HG03135 (cell line): Measurements from ENCODE around the gene LSM10.

Source experiments
- ATAC-seq: cut with Tn5 transposase; IDR thresholded peaks from one replicate; pipeline ENCODE4 v1.9.1; 2021; ENCODE audit warnings: mild to moderate bottlenecking, moderate library complexity; ENCODE audit not compliant: unreplicated experiment

Gene LSM10

DNA sequence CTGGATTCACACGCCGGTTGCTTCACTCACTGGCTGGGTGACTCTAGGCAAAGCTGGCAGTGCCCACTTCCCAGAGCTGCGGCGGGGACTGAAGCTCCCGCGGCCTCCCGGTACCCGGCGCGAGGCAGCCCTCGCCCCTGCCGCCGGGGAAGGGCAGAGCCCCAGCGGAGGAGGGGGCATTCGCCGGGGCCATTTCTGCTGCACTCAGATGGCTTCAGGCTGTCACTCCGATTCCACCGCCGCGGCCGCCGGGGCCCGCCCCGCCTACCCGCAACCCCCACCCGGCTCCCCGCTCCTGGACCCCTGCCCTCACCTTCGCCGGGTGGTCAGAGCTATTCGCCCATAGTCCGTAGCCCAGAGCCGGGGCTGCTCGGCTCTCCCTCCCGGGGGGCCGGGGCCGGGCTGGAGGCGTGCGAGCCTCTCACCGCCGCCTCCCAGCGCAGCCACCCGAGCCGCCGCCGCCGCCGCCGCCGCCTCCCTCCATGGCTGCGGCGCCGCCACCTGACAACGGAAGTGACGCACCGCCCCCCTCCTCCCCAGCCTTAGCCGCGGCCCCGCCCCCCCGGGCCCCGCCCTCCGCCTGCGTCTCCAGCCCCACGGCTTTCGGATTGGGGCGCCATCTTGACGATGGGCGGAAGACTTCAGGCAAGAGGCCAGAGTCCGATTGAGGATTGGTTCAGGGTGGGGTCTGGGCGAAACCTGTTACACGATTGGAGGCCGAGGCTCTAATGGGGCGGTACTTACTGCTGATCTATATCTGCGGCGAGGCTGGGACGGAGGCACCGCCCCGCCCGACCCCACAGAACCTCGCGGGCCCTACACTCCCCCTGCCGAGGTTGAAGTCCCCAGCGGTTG lies 12.1 kb downstream of the LSM10 start, which contains the start of gene STK40:
Gene STK40 (minus strand): TSS at position 515 of the 855 bp plus-strand sequence. CDS start 24,592 bp downstream, outside the sequence.
- ATAC-seq, result peak; percentile 86

DNA sequence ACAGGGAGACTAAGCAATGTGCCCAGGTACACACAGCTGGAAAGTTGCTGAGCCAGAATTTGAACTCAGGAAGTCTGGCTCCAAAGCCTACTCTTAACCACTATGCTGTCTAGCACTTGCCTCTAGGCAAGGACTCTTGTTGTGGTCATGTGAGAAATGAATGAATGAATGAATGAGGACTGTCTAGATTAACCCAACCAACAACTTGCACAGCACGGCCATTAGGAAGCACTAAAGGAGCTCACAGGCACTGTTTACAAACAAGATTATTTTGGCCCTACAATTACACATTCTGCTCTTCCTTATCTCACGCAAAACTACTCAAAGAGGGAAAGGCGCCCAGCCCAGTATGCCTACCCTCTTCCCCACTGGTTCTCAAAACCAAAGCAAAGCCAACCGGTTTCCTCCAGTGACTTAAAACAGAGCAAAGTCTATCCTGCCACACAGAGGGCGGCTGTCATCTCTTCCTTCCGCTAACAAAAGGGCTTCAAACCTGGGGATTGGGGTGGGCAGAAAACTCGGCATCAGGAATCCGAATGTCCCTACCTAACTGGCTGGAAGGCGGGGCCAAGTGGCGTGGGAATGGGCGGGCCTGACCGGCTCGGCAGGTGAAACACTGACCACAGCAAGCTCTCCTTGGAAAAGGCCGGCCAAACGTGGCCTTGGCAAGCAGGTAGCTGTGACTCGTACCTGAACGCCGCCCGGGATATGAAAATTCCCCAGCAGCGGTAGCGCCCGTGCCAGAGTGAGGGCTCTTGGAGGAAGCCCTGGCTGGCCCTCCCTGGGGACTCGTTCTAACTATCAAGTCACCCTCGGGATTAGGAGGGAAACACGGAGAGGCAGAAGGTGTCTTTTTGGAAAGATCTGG lies 12.9 kb downstream of the LSM10 start:
- no peak for ATAC-seq

DNA sequence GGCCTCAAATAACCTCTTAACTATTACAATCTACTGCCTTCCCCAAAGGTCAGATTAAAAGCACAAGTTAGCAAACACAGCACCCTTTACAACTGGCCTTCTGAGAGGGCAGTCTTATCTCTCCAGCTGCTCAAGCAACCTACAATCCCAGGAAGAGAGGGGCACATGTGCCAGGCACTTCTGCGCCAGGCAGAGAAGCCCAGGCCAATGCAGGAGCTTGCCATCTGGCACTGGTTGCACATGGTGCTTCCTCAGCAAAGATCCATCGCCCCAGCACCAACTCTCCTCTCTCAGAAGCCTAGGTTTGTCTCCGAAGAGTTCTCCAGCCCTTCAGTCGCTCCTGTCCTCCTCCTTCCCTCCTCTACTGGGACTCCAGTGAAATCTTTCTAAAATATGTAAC lies 14.5 kb downstream of the LSM10 start:
- no peak for ATAC-seq

DNA sequence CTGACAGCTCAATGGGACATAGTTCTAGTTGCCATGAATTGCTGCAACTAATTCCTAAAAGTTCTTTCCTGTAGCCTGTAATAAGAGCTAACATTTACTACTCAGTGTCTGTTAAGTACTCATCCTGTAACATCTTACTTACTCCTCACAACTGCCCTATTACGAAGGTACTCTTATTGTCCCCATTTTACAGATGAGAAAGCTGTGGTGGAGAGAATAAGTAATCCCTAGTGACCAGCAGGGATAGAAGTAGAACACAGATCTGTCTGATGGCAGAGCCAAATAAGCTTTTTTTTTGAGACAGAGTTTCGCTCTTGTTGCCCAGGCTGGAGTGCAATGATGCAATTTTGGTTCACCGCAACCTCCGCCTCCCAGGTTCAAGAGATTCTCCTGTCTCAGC lies 15.0 kb downstream of the LSM10 start:
- ATAC-seq, result no peak

DNA sequence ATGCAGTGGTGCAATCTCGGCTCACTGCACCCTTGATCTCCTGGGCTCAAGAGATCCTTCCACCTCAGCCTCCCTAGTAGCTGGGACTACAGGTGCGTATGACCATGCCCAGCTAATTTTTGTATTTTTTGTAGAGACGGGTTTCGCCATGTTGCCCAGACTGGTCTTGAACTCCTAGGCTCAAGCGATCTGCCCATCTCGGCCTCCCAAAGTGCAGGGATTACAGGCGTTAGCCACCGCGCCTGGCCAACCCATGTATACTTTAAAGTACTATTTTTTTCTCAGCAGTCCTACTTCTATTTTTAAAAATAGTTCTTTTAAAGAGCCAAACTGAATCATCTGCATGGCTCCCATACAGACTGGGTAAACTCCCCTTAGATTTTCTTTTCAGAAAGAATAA lies 15.5 kb downstream of the LSM10 start:
- ATAC-seq, result no peak

DNA sequence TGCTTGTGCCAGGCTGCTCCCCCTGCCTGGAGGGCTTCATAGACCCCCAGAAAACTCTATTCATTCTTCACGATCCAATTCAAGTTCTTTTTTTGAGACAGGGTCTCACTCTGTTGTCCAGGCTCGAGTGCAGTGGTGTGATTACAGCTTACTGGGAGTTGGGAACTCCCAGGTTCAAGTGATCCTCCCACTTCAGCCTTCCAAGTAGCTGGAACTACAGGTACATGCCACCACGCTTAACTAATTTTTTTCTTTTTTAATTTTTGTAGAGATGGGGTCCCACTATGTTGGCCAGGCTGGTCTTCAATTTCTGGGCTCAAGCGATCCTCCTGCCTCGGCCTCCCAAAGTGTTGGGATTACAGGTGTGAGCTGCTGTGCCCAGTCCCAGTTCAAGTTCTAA lies 16.3 kb downstream of the LSM10 start:
- no peak for ATAC-seq

DNA sequence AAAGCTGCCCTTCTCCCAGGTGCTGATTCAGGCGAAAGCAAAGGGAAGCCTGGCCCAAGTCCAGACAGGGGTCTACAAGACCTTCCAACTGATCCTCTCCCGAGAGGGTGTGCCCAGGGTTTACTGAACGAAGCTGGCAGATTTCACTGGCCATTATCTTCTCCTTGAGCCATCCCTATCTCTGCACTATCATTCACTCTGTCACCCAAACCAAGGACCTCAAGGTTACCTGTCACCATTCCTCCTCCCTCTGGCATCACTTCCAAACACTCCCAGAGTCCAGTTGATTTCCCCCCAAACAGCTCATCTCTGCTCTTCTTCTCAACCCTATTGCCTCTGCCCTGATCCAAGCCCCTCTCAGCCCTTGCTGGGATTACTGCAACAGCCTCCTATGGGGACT lies 16.9 kb downstream of the LSM10 start:
- ATAC-seq, result no peak

DNA sequence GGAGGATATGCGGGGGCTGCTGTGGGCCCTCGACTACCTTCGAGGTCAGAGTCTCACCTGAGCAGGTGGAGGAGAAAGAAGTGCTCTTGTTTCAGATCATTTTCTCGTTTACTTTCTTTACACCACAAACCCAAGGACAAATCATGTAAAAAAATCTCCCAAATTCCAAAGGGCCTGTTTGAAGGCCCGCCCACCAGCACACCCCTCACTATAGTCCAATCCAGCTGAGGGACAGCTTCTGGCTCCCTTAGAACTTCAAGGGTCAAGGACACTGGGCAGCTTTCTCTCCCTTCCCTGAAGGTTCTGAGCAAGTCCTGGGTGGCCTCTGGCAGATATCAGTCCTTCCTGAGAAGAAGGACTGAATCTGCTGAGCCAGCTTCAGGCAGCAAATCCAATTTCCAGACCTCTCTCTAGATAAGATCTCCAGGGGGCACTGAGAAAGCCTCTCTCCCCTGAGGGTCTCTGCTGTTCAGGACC lies 17.5 kb downstream of the LSM10 start:
- ATAC-seq, result no peak

DNA sequence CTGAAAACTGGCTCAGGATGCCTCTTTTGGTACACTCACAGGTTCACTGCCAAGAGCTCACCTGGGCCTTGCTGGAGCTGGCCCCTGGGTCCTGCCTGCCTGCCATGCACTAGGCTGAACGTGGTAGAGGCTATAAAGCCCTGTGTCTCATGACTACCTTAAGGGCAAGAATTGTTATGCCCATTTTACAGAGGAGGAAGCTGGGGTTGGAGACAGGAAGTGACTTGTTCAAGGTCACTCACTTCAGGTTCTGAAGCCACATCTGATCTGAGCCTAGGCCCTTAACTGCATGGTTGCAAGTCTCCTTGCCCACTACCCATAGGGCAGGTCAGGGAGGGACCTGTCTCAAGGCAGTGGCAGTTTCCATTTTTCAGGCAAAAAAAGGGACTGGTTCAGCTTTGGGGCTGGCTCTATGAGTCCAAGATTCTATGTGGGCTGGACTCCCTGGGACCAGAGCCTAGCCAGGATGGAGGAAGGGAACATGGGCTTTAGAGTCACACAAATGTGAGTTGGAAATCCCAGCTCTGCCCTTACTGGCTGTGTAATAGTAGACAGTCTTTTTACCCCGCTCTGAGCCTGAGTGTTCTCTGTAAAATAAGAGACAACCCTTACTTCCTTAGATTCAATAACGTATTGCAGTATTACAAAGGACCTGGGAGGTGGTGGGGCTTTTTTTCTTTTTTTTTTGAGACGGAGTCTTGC lies 19.8 kb downstream of the LSM10 start:
- ATAC-seq, result no peak

DNA sequence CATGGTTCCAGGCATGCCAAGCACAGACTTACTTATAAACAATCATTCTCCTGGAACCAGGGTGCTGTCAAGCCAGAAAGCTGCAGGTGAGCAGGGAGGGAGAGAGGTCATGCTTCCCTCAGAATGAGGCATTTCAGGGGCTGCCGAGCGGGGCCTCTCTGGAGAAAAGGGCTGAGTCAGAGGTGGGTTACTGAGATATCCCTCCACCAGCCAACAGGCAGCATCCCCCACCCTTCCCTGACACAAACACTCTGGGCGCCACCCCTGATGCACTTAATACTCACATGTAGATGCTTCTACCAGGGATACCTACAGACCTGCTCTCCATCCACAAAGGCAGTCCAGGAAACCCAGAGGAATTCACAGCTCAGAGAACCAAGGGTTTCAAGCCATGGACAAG lies 25.1 kb downstream of the LSM10 start:
- ATAC-seq, result no peak

DNA sequence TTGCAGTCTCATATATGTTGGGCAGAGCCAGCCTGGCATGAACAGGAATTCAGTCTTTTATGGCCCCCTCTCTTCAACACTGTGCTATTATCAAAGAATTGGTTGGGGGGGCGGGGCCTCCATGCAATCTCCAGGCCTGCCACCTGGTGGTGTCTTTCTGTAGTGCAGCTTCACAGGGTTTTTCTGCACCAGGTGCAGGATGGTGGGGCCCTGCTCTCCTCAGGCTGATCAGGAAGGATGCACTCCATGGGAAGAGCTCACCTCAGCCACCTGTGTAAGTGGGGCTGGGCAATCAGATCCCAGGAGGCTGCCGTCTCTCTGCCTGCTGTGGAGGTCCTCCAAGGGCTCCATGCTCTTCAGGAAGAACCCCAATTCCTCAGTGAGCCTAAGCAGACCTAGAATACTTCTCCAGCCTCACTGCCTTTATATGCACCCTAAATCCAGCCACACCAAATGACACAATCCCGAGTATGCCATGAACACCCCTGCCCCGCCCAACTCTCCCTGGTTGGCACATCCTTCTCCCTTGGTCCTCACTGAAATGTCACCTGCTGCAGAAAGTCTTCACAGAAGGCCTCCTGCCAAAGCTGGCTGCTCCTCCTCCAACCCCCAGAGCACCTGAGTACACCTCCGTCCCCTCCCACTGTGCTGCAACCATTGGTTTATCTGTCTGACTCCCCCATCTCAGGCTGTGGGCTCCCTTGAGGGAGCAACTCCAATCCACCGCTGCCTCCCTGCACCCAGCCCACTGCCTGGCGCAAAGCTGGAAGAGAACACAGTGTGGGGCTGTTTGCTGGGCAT lies 28.4 kb downstream of the LSM10 start:
- ATAC-seq, result peak; percentile 39

DNA sequence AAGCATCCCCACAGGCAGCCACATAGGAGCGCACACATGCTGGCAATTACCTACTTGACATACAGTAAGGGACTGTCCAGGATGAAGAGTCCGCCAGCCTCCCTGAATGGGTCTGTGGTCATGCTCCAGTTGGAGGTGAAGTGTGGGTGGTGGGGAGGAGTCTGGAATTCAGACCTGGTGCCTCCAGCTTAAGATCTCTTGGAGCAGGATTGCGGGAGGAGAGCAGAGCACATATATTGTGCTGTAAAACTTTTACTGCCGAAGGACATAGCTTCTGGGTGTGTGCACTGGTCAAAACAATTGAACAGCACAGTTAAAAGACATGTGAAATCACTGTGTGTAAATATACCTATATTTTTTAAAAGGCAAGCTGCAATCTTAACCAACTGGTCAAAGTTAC lies 29.9 kb downstream of the LSM10 start:
- ATAC-seq, result no peak

DNA sequence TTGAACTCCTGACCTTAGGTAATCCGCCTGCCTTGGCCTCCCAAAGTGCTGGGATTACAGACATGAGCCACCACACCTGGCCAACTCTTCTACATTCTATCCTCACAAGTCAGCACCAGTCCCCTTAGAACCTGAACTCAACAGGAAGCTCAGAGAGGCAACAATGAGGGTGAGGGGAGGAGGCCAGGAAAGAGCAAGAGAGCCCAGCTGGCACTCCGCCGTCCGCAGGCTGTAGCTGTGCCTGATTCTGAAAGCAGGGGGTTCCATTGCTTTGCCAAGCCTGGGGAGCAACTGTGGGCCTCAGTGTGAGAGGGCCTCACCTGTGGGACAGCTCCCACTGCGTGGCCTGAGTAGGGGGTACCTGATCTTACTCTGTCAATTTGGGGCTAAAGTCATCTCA lies 30.6 kb downstream of the LSM10 start:
- no peak for ATAC-seq

DNA sequence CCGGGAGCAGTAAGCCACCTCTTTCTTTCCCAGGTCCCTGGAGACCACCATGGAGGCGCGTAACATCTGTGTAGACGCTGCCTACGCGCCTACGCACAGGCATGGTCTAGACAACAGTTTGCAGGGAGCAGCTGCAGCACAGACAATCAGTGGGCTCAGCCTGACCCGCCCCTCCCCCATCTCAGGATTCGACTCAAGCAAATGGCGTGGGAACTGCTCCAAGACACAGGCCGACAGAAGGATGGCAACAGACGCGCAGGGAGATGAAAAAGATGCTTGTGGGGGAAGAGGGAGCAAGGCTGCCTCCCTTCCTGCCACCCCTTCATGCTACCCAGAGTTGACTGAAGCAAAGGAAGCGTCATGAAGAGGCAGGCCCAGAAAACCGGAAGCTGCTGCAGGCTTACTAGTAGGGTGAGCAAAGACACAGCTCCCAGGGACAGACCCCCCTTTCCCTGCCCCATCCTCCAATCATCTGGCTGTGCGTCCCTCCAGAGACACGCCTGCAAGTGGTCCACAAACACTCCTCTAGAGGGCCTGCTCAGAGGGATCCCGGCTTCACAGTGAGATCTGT lies 31.5 kb downstream of the LSM10 start:
- ATAC-seq, result no peak

DNA sequence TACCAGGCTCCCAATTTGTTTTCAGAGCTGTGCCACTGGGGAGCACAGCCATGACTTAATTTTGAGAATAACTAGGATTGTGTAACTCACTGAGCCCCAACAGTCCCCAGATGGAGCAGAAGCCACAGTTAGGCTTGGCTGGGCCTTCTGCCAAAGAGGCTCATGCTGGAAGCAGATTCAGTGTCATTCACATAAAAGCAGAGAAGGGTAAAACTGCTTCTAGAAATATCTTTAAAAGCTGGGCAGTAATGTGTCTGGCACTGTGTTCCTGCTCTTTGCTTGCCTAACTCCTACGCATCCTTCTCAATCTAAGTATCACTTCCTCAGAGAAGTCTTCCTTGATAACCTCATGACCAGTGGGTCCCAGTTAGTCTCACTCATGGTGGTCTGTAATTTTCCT lies 32.3 kb downstream of the LSM10 start:
- ATAC-seq, result no peak

DNA sequence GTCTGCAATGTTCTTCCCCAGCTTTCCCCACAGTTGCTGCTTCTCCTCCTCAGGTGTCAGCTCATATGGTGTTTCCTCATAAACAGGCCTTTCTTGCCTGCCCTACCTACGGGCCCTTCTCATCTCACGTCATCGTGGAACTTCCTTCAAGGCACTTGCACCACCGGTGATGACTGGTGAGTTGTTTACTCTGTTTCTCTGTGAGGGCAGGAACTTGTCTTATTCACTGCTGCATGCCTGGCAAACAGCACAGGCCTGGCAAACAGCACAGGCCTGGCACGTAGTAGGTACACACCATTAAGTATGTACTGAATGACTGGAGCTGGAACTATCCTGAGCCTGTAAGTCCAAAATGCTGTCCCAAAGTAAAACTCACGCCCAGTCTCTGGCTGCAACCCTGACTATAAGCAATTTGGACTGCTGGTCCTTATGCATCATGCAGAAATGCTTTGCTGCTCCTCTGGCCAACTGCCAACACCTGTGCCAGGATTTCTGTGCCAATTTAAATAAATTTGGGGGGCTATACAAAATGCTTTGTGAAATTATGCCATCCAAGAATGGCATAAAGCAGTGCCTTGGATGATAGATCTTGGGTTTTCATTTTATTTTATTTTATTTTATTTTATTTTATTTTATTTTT lies 37.7 kb downstream of the LSM10 start:
- no peak for ATAC-seq

DNA sequence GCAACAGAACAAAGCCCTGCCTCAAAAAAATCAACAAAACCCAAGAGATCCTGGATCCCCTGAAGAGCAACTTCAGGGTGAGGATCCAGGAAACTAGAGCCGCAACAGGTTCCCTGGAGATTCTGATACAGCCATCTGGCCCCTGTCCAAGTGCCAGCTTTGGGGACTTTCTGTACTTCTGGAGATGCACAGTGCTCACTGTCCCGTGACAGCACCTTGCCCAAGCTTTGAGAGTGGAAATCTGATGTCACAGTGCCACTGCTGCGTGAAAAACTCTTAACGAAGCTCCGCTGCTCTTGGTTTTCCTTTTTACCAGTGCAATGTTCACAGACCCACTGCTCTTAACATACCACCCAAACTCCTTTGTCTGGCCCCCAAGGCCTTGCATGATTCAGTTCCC lies 38.3 kb downstream of the LSM10 start:
- no peak for ATAC-seq

DNA sequence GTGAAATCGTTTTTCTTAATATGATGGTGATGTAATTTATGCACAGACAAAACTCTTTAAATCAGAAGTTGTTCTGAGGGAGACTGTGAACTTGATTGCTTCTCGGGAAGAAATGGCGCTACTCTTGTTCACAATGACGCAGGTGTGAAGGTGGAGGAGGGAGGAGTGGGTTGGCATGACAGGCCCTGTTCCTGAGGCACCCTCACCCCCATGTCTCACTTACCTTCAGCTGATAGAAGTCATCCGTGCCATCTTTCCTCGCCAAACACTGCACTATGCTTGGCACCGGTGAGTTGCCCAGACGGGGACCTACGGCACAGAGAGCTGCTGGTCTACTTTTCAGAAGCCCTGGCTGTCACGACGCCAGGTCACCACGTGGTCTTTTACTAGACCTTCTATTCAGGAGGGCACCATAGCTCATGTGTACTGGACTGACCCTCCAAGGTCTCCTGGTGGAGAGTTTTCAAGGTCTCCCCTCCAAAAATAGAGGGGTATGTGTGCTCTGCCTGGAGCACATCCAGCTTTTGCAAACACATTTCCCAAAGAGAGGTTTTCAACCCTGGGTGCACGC lies 39.1 kb downstream of the LSM10 start:
- ATAC-seq, result no peak

DNA sequence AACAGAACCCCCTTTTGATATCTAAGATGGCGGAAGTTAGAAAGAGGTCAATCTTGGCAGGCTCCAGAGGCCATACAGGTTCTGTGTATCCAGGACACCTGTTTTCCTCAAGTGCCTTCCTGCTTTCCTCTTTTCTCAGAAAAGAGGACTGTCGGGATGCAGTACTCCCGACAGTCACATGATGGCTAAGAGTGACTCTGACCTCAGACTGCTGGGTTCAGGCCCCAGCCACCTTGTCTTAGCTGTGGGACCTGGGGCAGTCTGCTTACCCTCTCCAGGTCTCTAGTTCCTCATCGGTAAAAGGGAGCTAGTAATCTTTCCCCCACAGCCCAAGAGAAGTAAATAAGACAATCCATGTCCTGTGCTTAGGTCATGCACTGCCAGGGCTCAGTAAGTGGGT lies 41.9 kb downstream of the LSM10 start:
- no peak for ATAC-seq
